H1 (cell line): ENCODE results near the gene C7orf57. TPM values are rescaled to one million over a fixed set of nuclear protein-coding genes. Genes with fewer than 3 reads are reported as not detected.

Experiments
- CTCF ChIA-PET: fragments of 300-600 bp; sonication (Branson Sonifier 250); formaldehyde crosslinking; loops from one replicate; lab custom pipeline; 2021; ENCODE audit not compliant: partially characterized antibody; lab: Charles Lee
- POLR2A ChIA-PET: fragments of 300-600 bp; sonication (Branson Sonifier 250); formaldehyde crosslinking; loops from one replicate; lab custom pipeline; 2021; ENCODE audit warnings: inconsistent platforms; ENCODE audit not compliant: partially characterized antibody; lab: Charles Lee
- DNase-seq, 2 experiments: peaks; one replicate each; pipeline versions ENCODE4 v3.0.0 to v3.0.0-alpha.2; 2010 to 2022; ENCODE audit warnings: low spot score in 2 of 2, low read depth in 1 of 2, mixed read lengths in 1 of 2
- FAIRE-seq: peaks from 2 replicates; lab custom pipeline; 2011; peaks lifted over from hg19 to GRCh38; lab: Jason Lieb, UNC
- H2AFZ ChIP-seq: 2 replicates; pipeline ENCODE4 v1.8.1; 2012; ENCODE audit warnings: low read length, inconsistent platforms
- H2AK5ac ChIP-seq: 2 replicates; pipeline ENCODE4 v1.6.1; 2013; ENCODE audit warnings: low read depth, low read length
- H2BK120ac ChIP-seq: replicated peaks from 2 replicates; pipeline ENCODE3; 2013; ENCODE audit warnings: low read depth, low read length, inconsistent platforms
- H2BK12ac ChIP-seq: 2 replicates; pipeline ENCODE4 v1.6.1; 2013; ENCODE audit warnings: low read depth, low read length
- H2BK15ac ChIP-seq: 2 replicates; pipeline ENCODE4 v1.6.1; 2013; ENCODE audit warnings: low read length
- H2BK20ac ChIP-seq: 2 replicates; pipeline ENCODE4 v1.6.1; 2013; ENCODE audit warnings: low read length
- H2BK5ac ChIP-seq: 2 replicates; pipeline ENCODE4 v1.6.1; 2013; ENCODE audit warnings: low read depth, low read length
- H3K14ac ChIP-seq: 2 replicates; pipeline ENCODE4 v1.6.1; 2013; ENCODE audit warnings: inconsistent platforms; ENCODE audit not compliant: insufficient read length
- H3K18ac ChIP-seq: 2 replicates; pipeline ENCODE4 v1.6.1; 2013; ENCODE audit warnings: low read length; ENCODE audit errors: extremely low read depth
- H3K23ac ChIP-seq: 2 replicates; pipeline ENCODE4 v1.6.1; 2013; ENCODE audit warnings: inconsistent platforms; ENCODE audit not compliant: insufficient read length
- H3K23me2 ChIP-seq: 2 replicates; pipeline ENCODE4 v1.6.1; 2013; ENCODE audit warnings: low read depth, low read length
- H3K27ac ChIP-seq: 2 replicates; pipeline ENCODE4 v1.6.1; 2011; ENCODE audit warnings: low read depth, low read length, inconsistent platforms
- H3K27me3 ChIP-seq, 4 experiments: replicated peaks in 1 of 4; 1 replicate in 1 of 4; 2 replicates in 3 of 4; pipeline versions ENCODE4 v1.6.1 to v1.8.1; 2011 to 2013; ENCODE audit warnings: low read length in 3 of 4, mild to moderate bottlenecking in 3 of 4, inconsistent platforms in 2 of 4, mixed read lengths in 2 of 4, moderate library complexity in 1 of 4; ENCODE audit not compliant: control insufficient read depth in 3 of 4, insufficient read depth in 3 of 4; ENCODE audit errors: extremely low read depth in 1 of 4
- H3K36me3 ChIP-seq, 4 experiments: 2 replicates each; pipeline versions ENCODE4 v1.6.1 to v1.8.1; 2011 to 2013; ENCODE audit warnings: mild to moderate bottlenecking in 4 of 4, low read length in 3 of 4, moderate library complexity in 2 of 4, control low read depth in 1 of 4, inconsistent platforms in 1 of 4; ENCODE audit not compliant: insufficient read depth in 4 of 4, control insufficient read depth in 2 of 4
- H3K4ac ChIP-seq: replicated peaks from 2 replicates; pipeline ENCODE3; 2013; ENCODE audit warnings: low read length, low read depth, mixed read lengths, inconsistent platforms; ENCODE audit not compliant: insufficient read length
- H3K4me1 ChIP-seq, 4 experiments: replicated peaks in 1 of 4; 1 replicate in 1 of 4; 2 replicates in 3 of 4; pipeline versions ENCODE4 v1.6.1 to v1.8.1; 2011 to 2013; ENCODE audit warnings: low read length in 3 of 4, inconsistent platforms in 2 of 4, mixed read lengths in 1 of 4; ENCODE audit not compliant: insufficient read depth in 4 of 4, control insufficient read depth in 3 of 4
- H3K4me2 ChIP-seq, 2 experiments: 2 replicates each; pipeline versions ENCODE4 v1.6.1 to v1.8.1; 2011 to 2013; ENCODE audit warnings: low read depth in 2 of 2, low read length in 2 of 2, control low read depth in 1 of 2, inconsistent platforms in 1 of 2, mild to moderate bottlenecking in 1 of 2; ENCODE audit not compliant: insufficient read depth in 1 of 2
- H3K4me3 ChIP-seq, 4 experiments: fragments of 200-600, 300-600 bp in 1 of 4; sonication (generic), shearing (Covaris generic), sonication (Bioruptor Twin) in 1 of 4; 2 replicates each; pipeline versions ENCODE4 v1.5.1 to v1.8.1; 2011 to 2016; ENCODE audit warnings: low read length in 4 of 4, low read depth in 3 of 4, control low read depth in 2 of 4, inconsistent platforms in 2 of 4, mild to moderate bottlenecking in 2 of 4, mixed read lengths in 1 of 4, moderate library complexity in 1 of 4; ENCODE audit not compliant: insufficient read depth in 2 of 4; ENCODE audit errors: extremely low read depth in 1 of 4
- H3K56ac ChIP-seq: replicated peaks from 2 replicates; pipeline ENCODE3; 2013; ENCODE audit warnings: low read depth, mild to moderate bottlenecking, mixed read lengths, low read length, inconsistent platforms; ENCODE audit not compliant: insufficient read length
- H3K79me1 ChIP-seq: 2 replicates; pipeline ENCODE4 v1.6.1; 2013; ENCODE audit warnings: low read depth, low read length, control low read depth
- H3K79me2 ChIP-seq, 2 experiments: 2 replicates each; pipeline versions ENCODE4 v1.6.1 to v1.8.1; 2012 to 2013; ENCODE audit warnings: low read length in 2 of 2, mild to moderate bottlenecking in 2 of 2, inconsistent platforms in 1 of 2; ENCODE audit not compliant: insufficient read depth in 2 of 2, control insufficient read depth in 1 of 2
- H3K9ac ChIP-seq, 4 experiments: replicated peaks in 1 of 4; 1 replicate in 1 of 4; 2 replicates in 3 of 4; pipeline versions ENCODE4 v1.6.1 to v1.8.1; 2011 to 2013; ENCODE audit warnings: low read depth in 3 of 4, low read length in 3 of 4, control low read depth in 2 of 4, mild to moderate bottlenecking in 2 of 4, moderate library complexity in 2 of 4, inconsistent platforms in 1 of 4; ENCODE audit errors: extremely low read depth in 1 of 4
- H3K9me3 ChIP-seq, 2 experiments: 2 replicates each; pipeline versions ENCODE4 v1.6.1 to v1.8.1; 2012 to 2013; ENCODE audit warnings: mild to moderate bottlenecking in 2 of 2, moderate library complexity in 2 of 2, control low read depth in 1 of 2, inconsistent platforms in 1 of 2, low read depth in 1 of 2, low read length in 1 of 2, mixed read lengths in 1 of 2; ENCODE audit not compliant: insufficient read depth in 2 of 2
- H4K20me1 ChIP-seq, 2 experiments: replicated peaks in 1 of 2; 2 replicates each; pipeline versions ENCODE3 to v1.8.1; 2011 to 2013; ENCODE audit warnings: inconsistent platforms in 2 of 2, low read length in 2 of 2, mild to moderate bottlenecking in 1 of 2; ENCODE audit not compliant: insufficient read depth in 2 of 2, control insufficient read depth in 1 of 2
- H4K5ac ChIP-seq: 2 replicates; pipeline ENCODE4 v1.6.1; 2013; ENCODE audit warnings: low read length, low read depth, mixed read lengths, inconsistent platforms; ENCODE audit not compliant: insufficient read length
- H4K8ac ChIP-seq: 2 replicates; pipeline ENCODE4 v1.8.0; 2013; ENCODE audit warnings: mild to moderate bottlenecking, moderate library complexity, low read length, inconsistent platforms; ENCODE audit not compliant: insufficient read depth; ENCODE audit errors: extremely low read depth
- H4K91ac ChIP-seq: replicated peaks from 2 replicates; pipeline ENCODE3; 2013; ENCODE audit warnings: low read length, mixed read lengths, inconsistent platforms; ENCODE audit not compliant: insufficient read length
- CEBPB ChIP-seq: IDR thresholded peaks from 2 replicates; pipeline ENCODE4 v1.6.1; 2012; ENCODE audit warnings: low read depth, low read length
- WGBS, 2 experiments: shearing (Covaris generic) in 1 of 2; methylation state at CpG; one replicate each; pipeline versions ENCODE4 v1.1.6 to v1.1.7; 2013 to 2015; ENCODE audit warnings: low lambda C conversion rate in 2 of 2, mixed read lengths in 2 of 2, inconsistent platforms in 1 of 2, low coverage in 1 of 2, missing lambda C conversion rate in 1 of 2; ENCODE audit not compliant: insufficient replicate concordance in 2 of 2, insufficient coverage in 1 of 2, insufficient read length in 1 of 2; ENCODE audit errors: extremely low coverage in 1 of 2, missing lambda C conversion rate in 1 of 2; 5-methylcytosine and 5-hydroxymethylcytosine counted together
- polyA plus RNA-seq, 7 experiments: library from polyadenylated mRNA; depleted of rRNA in 3 of 7; stranded (reverse) in 5 of 7; unstranded in 2 of 7; fragments of >200 nt in 5 of 7; fragments of 200-250 nt in 2 of 7; gene quantifications; 1 replicate in 5 of 7; 2 replicates in 1 of 7; 4 replicates in 1 of 7; pipeline versions ENCODE4 v1.2.1 to v1.2.3, GENCODE V29; 2011 to 2013; ENCODE audit warnings: missing spikeins in 2 of 7, mixed read lengths in 2 of 7
- total RNA-seq: library from RNA; stranded (reverse); fragmentation: NEBNext Ultra II Directional; extraction: Animal tissue kit (Norgen Biotek cat#: 25700); gene quantifications from 2 replicates; pipeline ENCODE4 v1.2.1, GENCODE V29; 2021
- TF ChIP-seq, protein P1 (sequence below): IDR thresholded peaks from 2 replicates; pipeline ENCODE4 v1.6.1; 2011; ENCODE audit warnings: low read length, improper control_type of control experiment

Gene C7orf57
- total and polyA plus RNA-seq, 2 of the 8 experiments (the other 6 are each of a cell fraction or from before 2014, with no cell fraction given): 0.08 to 0.56 TPM

DNA sequence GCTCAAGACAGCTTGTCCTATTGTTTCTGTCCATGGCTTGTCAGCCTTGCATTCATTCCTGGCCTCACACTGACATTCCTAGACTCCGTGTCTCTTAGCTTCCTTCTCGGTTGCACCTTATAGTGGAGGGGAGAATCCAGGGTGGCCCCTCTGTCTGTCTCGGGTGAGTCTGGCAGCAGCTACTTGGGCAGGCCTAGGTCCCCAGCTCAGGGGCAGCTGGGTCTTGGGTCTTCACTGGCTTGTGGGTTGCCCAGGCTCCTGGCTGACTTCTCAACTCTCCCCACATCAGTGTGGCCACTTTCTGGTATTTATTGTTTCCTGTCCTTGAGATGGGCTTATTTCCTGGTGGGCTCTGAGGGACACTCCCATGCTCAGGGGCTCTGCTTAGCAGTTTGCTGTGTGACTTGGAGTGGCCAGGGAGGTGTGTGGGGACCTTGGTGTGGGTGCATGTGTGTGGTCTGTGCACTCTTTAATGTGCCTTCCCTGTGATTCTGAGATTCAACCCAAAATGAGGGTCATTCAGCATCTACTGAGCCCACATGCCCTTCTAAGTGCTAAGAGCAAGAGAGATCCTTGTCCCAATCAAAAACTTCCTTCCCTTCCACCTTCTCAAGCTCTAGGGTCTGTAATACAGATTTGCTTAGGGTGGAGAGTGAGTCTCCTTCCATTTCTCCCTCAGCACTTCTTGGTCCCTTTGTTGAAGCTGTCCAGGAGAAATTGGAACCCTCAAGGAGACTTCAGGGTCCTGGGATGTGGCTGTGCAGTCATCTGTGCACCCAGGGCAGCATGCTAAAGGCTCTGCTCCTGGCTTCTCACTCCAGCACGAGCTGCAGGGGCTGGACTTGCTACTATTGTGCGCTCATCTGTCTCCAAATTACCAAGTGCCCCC, 73.9 kb downstream of the C7orf57 start:
- no peak overlapping the region for H2AFZ ChIP-seq
- H2BK5ac ChIP-seq: no peak overlapping the region
- POLR2A ChIA-PET: interaction anchor here (1.0 to 2.0 kb wide), 6 partner anchors 16 to 209 kb away, joined by 3 to 15 read pairs (median 3); partner anchors contain the start of gene UPP1
- CTCF ChIA-PET: interaction anchor here (0.7 to 4.6 kb wide), 34 partner anchors 8 to 214 kb away, joined by 3 to 38 read pairs (median 6); partner anchors contain the start of genes PKD1L1 and UPP1
- H3K27ac ChIP-seq: no peak overlapping the region
- H4K91ac ChIP-seq: no peak overlapping the region
- WGBS, 2 experiments: 84% methylated on average over 4 of the region's 5 CpGs; no CpG with 5 or more reads in 1 of the 2 experiments
- H4K8ac ChIP-seq: no peak overlapping the region
- H2BK12ac ChIP-seq: no peak overlapping the region
- no peak overlapping the region for H2BK15ac ChIP-seq
- no peak overlapping the region for H3K23ac ChIP-seq
- no peaks in the 10 kb centered on the region for H3K79me2 ChIP-seq
- H3K9ac ChIP-seq: no peak overlapping the region
- TF ChIP-seq, protein P1, sequence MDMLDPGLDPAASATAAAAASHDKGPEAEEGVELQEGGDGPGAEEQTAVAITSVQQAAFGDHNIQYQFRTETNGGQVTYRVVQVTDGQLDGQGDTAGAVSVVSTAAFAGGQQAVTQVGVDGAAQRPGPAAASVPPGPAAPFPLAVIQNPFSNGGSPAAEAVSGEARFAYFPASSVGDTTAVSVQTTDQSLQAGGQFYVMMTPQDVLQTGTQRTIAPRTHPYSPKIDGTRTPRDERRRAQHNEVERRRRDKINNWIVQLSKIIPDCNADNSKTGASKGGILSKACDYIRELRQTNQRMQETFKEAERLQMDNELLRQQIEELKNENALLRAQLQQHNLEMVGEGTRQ: no peak
- no peak for TF ChIP-seq CEBPB
- H3K4me1 ChIP-seq: no peaks in the 10 kb centered on the region
- no peaks in the 10 kb centered on the region for H3K27me3 ChIP-seq
- FAIRE-seq: no peak
- 0 out of 2 replicates have a peak, but pooled peaks cover 2% of the 10 kb centered on the region for H3K79me1 ChIP-seq
- no peak overlapping the region for H2BK120ac ChIP-seq
- no peak overlapping the region for H3K56ac ChIP-seq
- no peak overlapping the region for H4K5ac ChIP-seq
- H3K18ac ChIP-seq: no peak overlapping the region
- peaks cover 2% of the 10 kb centered on the region in 2 experiments for H4K20me1 ChIP-seq
- no peak overlapping the region for H2BK20ac ChIP-seq
- no peak for DNase-seq
- peaks cover 7 to 41% (median 25%) of the 10 kb centered on the region in 4 experiments for H3K36me3 ChIP-seq
- H3K4me3 ChIP-seq: no peak overlapping the region
- H3K9me3 ChIP-seq: no peaks in the 10 kb centered on the region
- no peaks in the 10 kb centered on the region; the same call in 1 of the 2 replicates for H3K23me2 ChIP-seq
- H2AK5ac ChIP-seq: no peak overlapping the region
- H3K14ac ChIP-seq: no peak overlapping the region
- no peak overlapping the region for H3K4ac ChIP-seq
- no peak overlapping the region for H3K4me2 ChIP-seq
